Measurements from ENCODE around the gene ANO1. TPM values are rescaled to one million over a fixed set of nuclear protein-coding genes. Genes with fewer than 3 reads are reported as not detected.

The ANO1 gene
- total and polyA plus RNA-seq, 4 donors: 7.8 to 64.8 (median 32.2) TPM

DNA sequence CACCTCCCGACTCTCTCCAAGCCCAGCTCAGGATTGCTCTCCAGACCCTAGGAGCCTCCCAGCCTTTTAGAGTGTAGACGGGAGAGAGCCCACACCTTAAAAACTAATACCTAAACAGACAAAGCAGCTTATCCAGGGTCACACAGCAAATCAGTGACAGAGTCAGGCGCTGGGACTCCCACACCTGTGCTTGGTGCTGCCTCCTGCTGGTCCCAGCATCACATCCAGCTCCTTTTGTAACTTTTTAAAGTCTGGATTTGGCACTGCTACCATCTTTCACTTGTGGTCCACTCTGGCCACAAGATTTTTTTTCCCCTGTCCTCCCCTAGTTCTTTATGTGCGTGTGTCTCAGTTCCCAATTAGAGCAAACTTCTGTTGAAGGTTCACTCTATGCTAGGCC lies 4.7 kb downstream of the ANO1 start:
- 93% methylated on average over 4 of the region's 4 CpGs for WGBS
- H3K36me3 ChIP-seq (ENCODE audit: control insufficient read depth in 4 of 4, insufficient read depth in 3 of 4, low read depth in 1 of 4, low read length in 3 of 4): no peaks in the 10 kb centered on the region
- no peaks in the 10 kb centered on the region for H3K27me3 ChIP-seq (ENCODE audit: control insufficient read depth in 4 of 4, insufficient read depth in 4 of 4, low read length in 3 of 4)
- H3K9me3 ChIP-seq (ENCODE audit: control insufficient read depth in 4 of 4, low read length in 3 of 4): no peaks in the 10 kb centered on the region
- TF ChIP-seq, protein P1, sequence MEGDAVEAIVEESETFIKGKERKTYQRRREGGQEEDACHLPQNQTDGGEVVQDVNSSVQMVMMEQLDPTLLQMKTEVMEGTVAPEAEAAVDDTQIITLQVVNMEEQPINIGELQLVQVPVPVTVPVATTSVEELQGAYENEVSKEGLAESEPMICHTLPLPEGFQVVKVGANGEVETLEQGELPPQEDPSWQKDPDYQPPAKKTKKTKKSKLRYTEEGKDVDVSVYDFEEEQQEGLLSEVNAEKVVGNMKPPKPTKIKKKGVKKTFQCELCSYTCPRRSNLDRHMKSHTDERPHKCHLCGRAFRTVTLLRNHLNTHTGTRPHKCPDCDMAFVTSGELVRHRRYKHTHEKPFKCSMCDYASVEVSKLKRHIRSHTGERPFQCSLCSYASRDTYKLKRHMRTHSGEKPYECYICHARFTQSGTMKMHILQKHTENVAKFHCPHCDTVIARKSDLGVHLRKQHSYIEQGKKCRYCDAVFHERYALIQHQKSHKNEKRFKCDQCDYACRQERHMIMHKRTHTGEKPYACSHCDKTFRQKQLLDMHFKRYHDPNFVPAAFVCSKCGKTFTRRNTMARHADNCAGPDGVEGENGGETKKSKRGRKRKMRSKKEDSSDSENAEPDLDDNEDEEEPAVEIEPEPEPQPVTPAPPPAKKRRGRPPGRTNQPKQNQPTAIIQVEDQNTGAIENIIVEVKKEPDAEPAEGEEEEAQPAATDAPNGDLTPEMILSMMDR (IDR thresholded peaks at IDR 0.05; ENCODE audit: low read depth, low read length, missing input control): peak; percentile 24
- TF ChIP-seq RAD21 (IDR thresholded peaks at IDR 0.05): peak; percentile 36 to 65
- TF ChIP-seq SP1 (IDR thresholded peaks at IDR 0.05): no peak
- TF ChIP-seq, protein P2, sequence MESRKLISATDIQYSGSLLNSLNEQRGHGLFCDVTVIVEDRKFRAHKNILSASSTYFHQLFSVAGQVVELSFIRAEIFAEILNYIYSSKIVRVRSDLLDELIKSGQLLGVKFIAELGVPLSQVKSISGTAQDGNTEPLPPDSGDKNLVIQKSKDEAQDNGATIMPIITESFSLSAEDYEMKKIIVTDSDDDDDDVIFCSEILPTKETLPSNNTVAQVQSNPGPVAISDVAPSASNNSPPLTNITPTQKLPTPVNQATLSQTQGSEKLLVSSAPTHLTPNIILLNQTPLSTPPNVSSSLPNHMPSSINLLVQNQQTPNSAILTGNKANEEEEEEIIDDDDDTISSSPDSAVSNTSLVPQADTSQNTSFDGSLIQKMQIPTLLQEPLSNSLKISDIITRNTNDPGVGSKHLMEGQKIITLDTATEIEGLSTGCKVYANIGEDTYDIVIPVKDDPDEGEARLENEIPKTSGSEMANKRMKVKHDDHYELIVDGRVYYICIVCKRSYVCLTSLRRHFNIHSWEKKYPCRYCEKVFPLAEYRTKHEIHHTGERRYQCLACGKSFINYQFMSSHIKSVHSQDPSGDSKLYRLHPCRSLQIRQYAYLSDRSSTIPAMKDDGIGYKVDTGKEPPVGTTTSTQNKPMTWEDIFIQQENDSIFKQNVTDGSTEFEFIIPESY (IDR thresholded peaks at IDR 0.05): no peak
- TF ChIP-seq, protein P3, sequence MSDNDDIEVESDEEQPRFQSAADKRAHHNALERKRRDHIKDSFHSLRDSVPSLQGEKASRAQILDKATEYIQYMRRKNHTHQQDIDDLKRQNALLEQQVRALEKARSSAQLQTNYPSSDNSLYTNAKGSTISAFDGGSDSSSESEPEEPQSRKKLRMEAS (IDR thresholded peaks at IDR 0.05): no peak
- H3K4me1 ChIP-seq (ENCODE audit: control insufficient read depth in 4 of 4, insufficient read depth in 4 of 4, low read length in 3 of 4): peaks cover 18 to 55% (median 37%) of the 10 kb centered on the region in 4 donors
- DNase-seq (ENCODE audit: low spot score): no peak
- H3K27ac ChIP-seq (ENCODE audit: low read depth in 1 of 2, low read length in 2 of 2): no peak overlapping the region
- H3K9ac ChIP-seq (ENCODE audit: low read depth in 1 of 2, low read length in 2 of 2): no peak overlapping the region
- no peak overlapping the region for H3K4me3 ChIP-seq (ENCODE audit: low read depth in 1 of 3, low read length in 3 of 3)

DNA sequence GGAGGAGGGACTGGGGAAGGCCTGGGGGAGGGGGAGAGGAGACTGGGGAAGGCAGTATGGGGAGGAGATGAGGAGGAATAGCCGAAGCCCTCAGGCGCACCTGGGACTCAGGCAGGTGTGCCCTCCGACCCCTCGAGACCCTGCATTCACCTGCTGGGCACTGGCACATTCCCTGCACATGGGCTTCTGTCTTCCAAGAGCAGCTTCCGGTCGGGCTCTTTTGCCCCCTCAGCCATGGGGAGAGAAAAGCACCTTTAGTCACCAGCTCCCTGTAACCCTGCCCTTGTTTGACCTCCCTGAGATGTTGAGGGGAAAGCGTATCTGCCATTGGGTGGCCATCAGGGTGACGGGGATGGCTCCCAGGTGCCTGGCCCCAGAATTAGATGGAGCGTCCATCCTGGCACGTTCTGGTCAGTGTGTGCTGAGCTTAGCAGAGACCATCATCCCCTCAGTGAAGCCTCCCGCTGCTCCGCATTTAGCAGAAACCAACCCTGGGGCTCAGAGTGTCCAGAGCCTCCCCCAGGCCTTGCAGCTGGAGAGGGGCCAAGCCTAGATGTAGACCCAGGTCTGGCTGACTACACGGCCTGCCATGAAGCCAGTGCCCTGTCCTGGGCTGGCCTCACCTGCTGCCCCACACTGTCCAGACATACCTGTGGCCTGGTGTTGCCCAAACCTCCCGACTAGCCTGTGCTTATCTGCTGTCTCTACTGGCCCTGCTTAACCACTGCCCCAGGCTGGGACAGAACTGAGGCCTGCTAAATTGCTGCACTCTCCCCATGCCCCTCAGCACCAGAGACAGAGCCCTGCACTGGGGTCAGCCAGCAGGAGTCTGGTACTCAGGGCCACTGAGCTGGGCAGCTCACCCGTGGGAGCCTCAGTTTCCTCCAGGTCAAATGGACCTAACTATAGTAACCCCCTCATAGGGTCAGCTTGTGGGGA lies 6.2 kb downstream of the ANO1 start:
- Histone ChIP-seq H3K9ac (ENCODE audit: low read depth in 1 of 2, low read length in 2 of 2) (no peak overlapping the region), H3K27ac (ENCODE audit: low read depth in 1 of 2, low read length in 2 of 2) (no peak overlapping the region), H3K9me3 (ENCODE audit: control insufficient read depth in 4 of 4, low read length in 3 of 4) (no peaks in the 10 kb centered on the region), H3K27me3 (ENCODE audit: control insufficient read depth in 4 of 4, insufficient read depth in 4 of 4, low read length in 3 of 4) (no peaks in the 10 kb centered on the region), H3K36me3 (ENCODE audit: control insufficient read depth in 4 of 4, insufficient read depth in 3 of 4, low read depth in 1 of 4, low read length in 3 of 4) (no peaks in the 10 kb centered on the region), H3K4me1 (ENCODE audit: control insufficient read depth in 4 of 4, insufficient read depth in 4 of 4, low read length in 3 of 4) (peaks cover 12 to 48% (median 33%) of the 10 kb centered on the region in 4 donors), H3K4me3 (ENCODE audit: low read depth in 1 of 3, low read length in 3 of 3) (no peak overlapping the region)
- 86% methylated on average over 15 of the region's 15 CpGs for WGBS
- no peak for DNase-seq (ENCODE audit: low spot score)
- no peak for TF ChIP-seq YY1 (IDR thresholded peaks at IDR 0.05)
- TF ChIP-seq RXRA (IDR thresholded peaks at IDR 0.05): no peak
- no peak for TF ChIP-seq NR2F2 (IDR thresholded peaks at IDR 0.05)
- TF ChIP-seq JUND (IDR thresholded peaks at IDR 0.05): no peak
- no peak for TF ChIP-seq FOXA2 (IDR thresholded peaks at IDR 0.05)
- no peak for TF ChIP-seq SP1 (IDR thresholded peaks at IDR 0.05)
- TF ChIP-seq, protein P1 (IDR thresholded peaks at IDR 0.05; ENCODE audit: low read depth, low read length, missing input control): no peak
- no peak for TF ChIP-seq GABPA (IDR thresholded peaks at IDR 0.05 in 1 of 2, conservative IDR thresholded peaks at IDR 0.05 in 1 of 2)
- TF ChIP-seq, protein P2 (IDR thresholded peaks at IDR 0.05): no peak

All from liver (tissue), 9 donors.